ENCODE results near the gene MPRIP. TPM values are rescaled to one million over a fixed set of nuclear protein-coding genes. Genes with fewer than 3 reads are reported as not detected.

The MPRIP gene
- total RNA-seq, 1 experiment from 2014 or later: 258 TPM

GRCh38 chr17:17072546-17072945 is 30.3 kb downstream of the MPRIP start:
- intact Hi-C loops (cut with micrococcal nuclease): no loop called here
- CTCF ChIA-PET: no interaction called here
- Histone ChIP-seq H3K27me3 (ENCODE audit: insufficient read depth, low read length) (no peaks in the 10 kb centered on the region), H3K79me2 (ENCODE audit: insufficient read depth, low read length) (peaks cover 100% of the 10 kb centered on the region), H3K9me2 (ENCODE audit: insufficient read depth) (no peaks in the 10 kb centered on the region), H4K20me1 (ENCODE audit: insufficient read depth) (peaks cover 23% of the 10 kb centered on the region), H3K9ac (ENCODE audit: low read length) (no peak overlapping the region), H3K27ac (ENCODE audit: low read depth, low read length) (no peak overlapping the region), H2AFZ (ENCODE audit: low read depth, low read length, poor library complexity, severe bottlenecking) (no peak overlapping the region), H3K4me1 (ENCODE audit: control insufficient read depth in 1 of 2, insufficient read depth in 2 of 2, low read length in 2 of 2) (peaks cover 5 to 31% of the 10 kb centered on the region in 2 experiments; a peak in 3 of 4 replicates), H3K4me3 (replicated peaks in 1 of 2; ENCODE audit: low read depth in 1 of 2, low read length in 2 of 2) (no peak overlapping the region), H3K36me3 (ENCODE audit: control insufficient read depth in 1 of 2, insufficient read depth in 2 of 2, low read length in 2 of 2) (peaks cover 2 to 17% of the 10 kb centered on the region in 2 experiments; a peak in 3 of 4 replicates), H3K9me3 (ENCODE audit: control insufficient read depth in 1 of 2, insufficient read depth in 1 of 2, low read depth in 1 of 2, low read length in 2 of 2) (no peaks in the 10 kb centered on the region), H3K4me2 (ENCODE audit: low read length) (no peak overlapping the region)
- POLR2A ChIA-PET: no interaction called here
- no peak for ATAC-seq
- no peak for DNase-seq (ENCODE audit: low read depth, low spot score)
- no TSS peak for BruUV-seq (replicated peaks)
- RAD21 ChIA-PET (ENCODE audit: low non-redundant PET in 1 of 2, low total read pairs in 2 of 2, uncharacterized antibody in 2 of 2, unreplicated experiment in 2 of 2): no interaction called here
- TF ChIP-seq EGR1 (IDR thresholded peaks at IDR 0.05; ENCODE audit: low read depth): no peak
- TF ChIP-seq ATF3 (IDR thresholded peaks at IDR 0.05): no peak
- TF ChIP-seq EZH2 (IDR thresholded peaks at IDR 0.05): no peak
- no peak for TF ChIP-seq EZH2phosphoT487 (IDR thresholded peaks at IDR 0.05; ENCODE audit: borderline replicate concordance)
- TF ChIP-seq SIN3A (IDR thresholded peaks at IDR 0.05; ENCODE audit: low read depth): no peak
- TF ChIP-seq SP1 (IDR thresholded peaks at IDR 0.05; ENCODE audit: low read depth): no peak
- TF ChIP-seq CTCF (IDR thresholded peaks at IDR 0.05 in 2 of 3, conservative IDR thresholded peaks at IDR 0.05 in 1 of 3; ENCODE audit: borderline replicate concordance in 1 of 3, insufficient read depth in 1 of 3, low read depth in 2 of 3, low read length in 2 of 3): no peak
- no peak for TF ChIP-seq ZNF274 (IDR thresholded peaks at IDR 0.05; ENCODE audit: low read depth, low read length)
- no peak for TF ChIP-seq MAX (IDR thresholded peaks at IDR 0.05)
- no peak for TF ChIP-seq JUND (IDR thresholded peaks at IDR 0.05)
